NT2/D1 (cell line): ENCODE data around the gene GNA15.
A peak's percentile ranks its signal among the peaks of the same experiment; 100 is the strongest.

Experiments used
- DNase-seq: peaks from one replicate; pipeline ENCODE4 v3.0.0-alpha.2; 2011; ENCODE audit warnings: low read depth, low spot score
- H3K27me3 ChIP-seq: 2 replicates; pipeline ENCODE4 v1.6.0; 2011; ENCODE audit warnings: mild to moderate bottlenecking; ENCODE audit not compliant: insufficient read length, insufficient read depth
- H3K36me3 ChIP-seq: 2 replicates; pipeline ENCODE4 v1.6.1; 2011; ENCODE audit warnings: mild to moderate bottlenecking, low read length, mixed read lengths; ENCODE audit not compliant: insufficient read depth, insufficient read length
- H3K4me1 ChIP-seq: 2 replicates; pipeline ENCODE4 v1.5.1; 2011; ENCODE audit not compliant: insufficient read depth, insufficient read length
- H3K4me3 ChIP-seq: 2 replicates; pipeline ENCODE4 v1.5.1; 2011; ENCODE audit warnings: low read depth; ENCODE audit not compliant: insufficient read length
- H3K9ac ChIP-seq: 2 replicates; pipeline ENCODE4 v1.6.0; 2011; ENCODE audit warnings: low read depth; ENCODE audit not compliant: insufficient read length
- H3K9me3 ChIP-seq: 2 replicates; pipeline ENCODE4 v1.5.1; 2011; ENCODE audit warnings: mild to moderate bottlenecking, low read length; ENCODE audit not compliant: insufficient read depth
- SUZ12 ChIP-seq: IDR thresholded peaks from 2 replicates; pipeline ENCODE4 v1.6.1; 2011; ENCODE audit not compliant: insufficient read length, insufficient read depth; ENCODE audit errors: extremely low read depth
- YY1 ChIP-seq: IDR thresholded peaks from 2 replicates; pipeline ENCODE4 v1.6.1; 2011; ENCODE audit not compliant: insufficient read length, insufficient read depth
- ZNF274 ChIP-seq: IDR thresholded peaks from 2 replicates; pipeline ENCODE4 v1.6.1; 2011; ENCODE audit warnings: mild to moderate bottlenecking, low read depth, low read length

The GNA15 gene

GRCh38 chr19:3137119-3137518 lies 1.3 kb downstream of the GNA15 start:
- no peaks in the 10 kb centered on the region for H3K27me3 ChIP-seq
- no peaks in the 10 kb centered on the region for H3K9me3 ChIP-seq
- H3K9ac ChIP-seq = no peak overlapping the region
- H3K4me3 ChIP-seq = no peak overlapping the region
- H3K36me3 ChIP-seq = no peaks in the 10 kb centered on the region
- H3K4me1 ChIP-seq = no peaks in the 10 kb centered on the region
- TF ChIP-seq SUZ12 = no peak
- no peak for TF ChIP-seq YY1
- no peak for TF ChIP-seq ZNF274
- DNase-seq = no peak

GRCh38 chr19:3138268-3138667 lies 2.4 kb downstream of the GNA15 start:
- no peaks in the 10 kb centered on the region for H3K9me3 ChIP-seq
- H3K4me3 ChIP-seq = no peak overlapping the region
- no peaks in the 10 kb centered on the region for H3K27me3 ChIP-seq
- no peaks in the 10 kb centered on the region for H3K36me3 ChIP-seq
- no peaks in the 10 kb centered on the region for H3K4me1 ChIP-seq
- DNase-seq = no peak
- TF ChIP-seq ZNF274 (no peak), YY1 (no peak), SUZ12 (no peak)
- H3K9ac ChIP-seq = no peak overlapping the region

GRCh38 chr19:3140667-3141038 lies 4.8 kb downstream of the GNA15 start:
- Histone ChIP-seq H3K9ac (no peak overlapping the region), H3K36me3 (no peaks in the 10 kb centered on the region), H3K9me3 (no peaks in the 10 kb centered on the region), H3K4me3 (no peak overlapping the region), H3K27me3 (no peaks in the 10 kb centered on the region), H3K4me1 (peaks cover 3% of the 10 kb centered on the region)
- no peak for DNase-seq
- TF ChIP-seq YY1 = no peak
- no peak for TF ChIP-seq SUZ12
- no peak for TF ChIP-seq ZNF274

GRCh38 chr19:3142292-3142670 lies 6.4 kb downstream of the GNA15 start:
- H3K9ac ChIP-seq = no peak overlapping the region
- peaks cover 3% of the 10 kb centered on the region for H3K4me1 ChIP-seq
- no peak overlapping the region for H3K4me3 ChIP-seq
- no peak for DNase-seq
- H3K36me3 ChIP-seq = no peaks in the 10 kb centered on the region
- TF ChIP-seq YY1 (no peak), ZNF274 (no peak), SUZ12 (no peak)
- H3K27me3 ChIP-seq = no peaks in the 10 kb centered on the region
- no peaks in the 10 kb centered on the region for H3K9me3 ChIP-seq

GRCh38 chr19:3142781-3143337 lies 7.0 kb downstream of the GNA15 start:
- peaks cover 3% of the 10 kb centered on the region for H3K4me1 ChIP-seq
- H3K27me3 ChIP-seq = no peaks in the 10 kb centered on the region
- no peak for DNase-seq
- no peak overlapping the region for H3K9ac ChIP-seq
- no peak overlapping the region for H3K4me3 ChIP-seq
- no peaks in the 10 kb centered on the region for H3K9me3 ChIP-seq
- H3K36me3 ChIP-seq = no peaks in the 10 kb centered on the region
- TF ChIP-seq SUZ12 (no peak), ZNF274 (no peak), YY1 (no peak)

- peaks cover 5% of the 10 kb centered on the region for H3K4me1 ChIP-seq
- H3K4me3 ChIP-seq = no peak overlapping the region
- DNase-seq = no peak
- TF ChIP-seq SUZ12 (no peak), YY1 (no peak), ZNF274 (no peak)
- H3K36me3 ChIP-seq = no peaks in the 10 kb centered on the region
- peaks cover 7% of the 10 kb centered on the region for H3K27me3 ChIP-seq
- H3K9ac ChIP-seq = no peak overlapping the region
- H3K9me3 ChIP-seq = no peaks in the 10 kb centered on the region
These were observed 10.3 kb downstream of the GNA15 start for GRCh38 chr19:3145909-3146676.

- DNase-seq = peak; percentile 16
- Histone ChIP-seq H3K36me3 (no peaks in the 10 kb centered on the region), H3K4me3 (no peak overlapping the region), H3K27me3 (peaks cover 7% of the 10 kb centered on the region), H3K9me3 (no peaks in the 10 kb centered on the region), H3K4me1 (peaks cover 5% of the 10 kb centered on the region), H3K9ac (no peak overlapping the region)
- TF ChIP-seq YY1 (no peak), SUZ12 (no peak), ZNF274 (no peak)
These were observed 10.9 kb downstream of the GNA15 start for GRCh38 chr19:3146677-3147100.
